Caco-2 (cell line): ENCODE data around the gene TRIM39. TPM values are rescaled to one million over a fixed set of nuclear protein-coding genes. Genes with fewer than 3 reads are reported as not detected.

Experiments used
- BruUV-seq: library from RNA; stranded (reverse); fragments of 400-500 nt; replicated peaks from 2 replicates; lab custom pipeline; 2021; lab: Mats Ljungman, UMichigan
- CTCF ChIA-PET: fragments of 300-600 bp; sonication (Branson Sonifier 250); formaldehyde crosslinking; loops from one replicate; lab custom pipeline; 2022; ENCODE audit warnings: antibody characterized with exemption; lab: Charles Lee
- POLR2A ChIA-PET: fragments of 300-600 bp; sonication (Branson Sonifier 250); formaldehyde crosslinking; loops from one replicate; lab custom pipeline; 2022; ENCODE audit warnings: antibody characterized with exemption; lab: Charles Lee
- DNase-seq, 2 experiments: peaks; one replicate each; pipeline versions ENCODE4 v3.0.0 to v3.0.0-alpha.2; 2020 to 2022
- H3K27me3 ChIP-seq: replicated peaks from 2 replicates; pipeline ENCODE4 v1.6.0; 2011; ENCODE audit warnings: low read length; ENCODE audit not compliant: control insufficient read depth, insufficient read depth
- H3K36me3 ChIP-seq: 2 replicates; pipeline ENCODE4 v1.5.1; 2011; ENCODE audit warnings: low read length; ENCODE audit not compliant: control insufficient read depth, insufficient read depth
- H3K4me1 ChIP-seq: fragments of 250-450 bp; sonication (Bioruptor Pico); 2 replicates; pipeline ENCODE4 v1.5.1; 2020; ENCODE audit warnings: mild to moderate bottlenecking
- H3K4me3 ChIP-seq: 2 replicates; pipeline ENCODE4 v1.5.1; 2011; ENCODE audit warnings: low read depth, mild to moderate bottlenecking, control low read depth, low read length
- H3K9me3 ChIP-seq: fragments of 250-450 bp; sonication (Bioruptor Pico); 2 replicates; pipeline ENCODE4 v1.5.1; 2020; ENCODE audit warnings: mild to moderate bottlenecking, moderate library complexity
- H3K27ac Mint-ChIP-seq: one replicate; pipeline ENCODE4 v1.8.0; 2022; ENCODE audit warnings: mixed read lengths; ENCODE audit not compliant: unreplicated experiment
- H3K27me3 Mint-ChIP-seq: one replicate; pipeline ENCODE4 v1.8.0; 2022; ENCODE audit warnings: mixed read lengths; ENCODE audit not compliant: insufficient read depth, unreplicated experiment
- H3K36me3 Mint-ChIP-seq: one replicate; pipeline ENCODE4 v1.8.0; 2022; ENCODE audit warnings: mild to moderate bottlenecking, mixed read lengths; ENCODE audit not compliant: insufficient read depth, unreplicated experiment
- H3K4me1 Mint-ChIP-seq: one replicate; pipeline ENCODE4 v1.8.0; 2022; ENCODE audit warnings: low read depth, mixed read lengths; ENCODE audit not compliant: unreplicated experiment
- H3K4me3 Mint-ChIP-seq: one replicate; pipeline ENCODE4 v1.8.0; 2022; ENCODE audit warnings: mild to moderate bottlenecking, moderate library complexity, mixed read lengths; ENCODE audit not compliant: unreplicated experiment
- H3K9me3 Mint-ChIP-seq: one replicate; pipeline ENCODE4 v1.8.0; 2022; ENCODE audit warnings: mixed read lengths; ENCODE audit not compliant: unreplicated experiment
- CTCF ChIP-seq, 2 experiments: fragments of 200-600 bp in 1 of 2; IDR thresholded peaks; 1 replicate in 1 of 2; 2 replicates in 1 of 2; pipeline versions ENCODE4 v1.5.1 to v1.8.0; 2011 to 2022; ENCODE audit warnings: antibody characterized with exemption in 1 of 2, control low read depth in 1 of 2, inconsistent platforms in 1 of 2, low read depth in 1 of 2, low read length in 1 of 2, mild to moderate bottlenecking in 1 of 2, moderate library complexity in 1 of 2; ENCODE audit not compliant: insufficient read depth in 1 of 2, severe bottlenecking in 1 of 2, unreplicated experiment in 1 of 2
- intact Hi-C: fragments of 100-400 bp; cut with micrococcal nuclease; formaldehyde crosslinking; loops from one replicate; pipeline ENCODE4 v1.10.0; 2022; ENCODE audit not compliant: unreplicated experiment
- total RNA-seq: library from RNA; stranded (reverse); gene quantifications from 2 replicates; pipeline ENCODE4 v1.2.3, GENCODE V29; 2022

TRIM39 gene
- total RNA-seq, 1 experiment from 2014 or later: 14.5 TPM

GRCh38 chr6:30322527-30323501, 3.9 kb upstream of the TRIM39 start:
- H3K27ac Mint-ChIP-seq: no peak overlapping the region
- no peak for TF ChIP-seq CTCF (IDR thresholded peaks at IDR 0.05; ENCODE audit: insufficient read depth in 1 of 2, low read depth in 1 of 2, low read length in 1 of 2, severe bottlenecking in 1 of 2, unreplicated experiment in 1 of 2)
- ChIA-PET POLR2A (no interaction called here), CTCF (no interaction called here)
- H3K36me3 ChIP-seq: no peaks in the 10 kb centered on the region
- H3K4me1 Mint-ChIP-seq: peaks cover 12% of the 10 kb centered on the region
- H3K4me3 ChIP-seq: no peak overlapping the region
- peaks cover 46% of the 10 kb centered on the region for H3K36me3 Mint-ChIP-seq
- no peak for DNase-seq
- H3K9me3 ChIP-seq: no peaks in the 10 kb centered on the region
- no TSS peak for BruUV-seq
- intact Hi-C loops: no loop called here
- H3K9me3 Mint-ChIP-seq: no peaks in the 10 kb centered on the region
- H3K27me3 Mint-ChIP-seq: no peaks in the 10 kb centered on the region
- peaks cover 10% of the 10 kb centered on the region for H3K4me1 ChIP-seq
- no peaks in the 10 kb centered on the region for H3K27me3 ChIP-seq
- H3K4me3 Mint-ChIP-seq: no peak overlapping the region

DNA sequence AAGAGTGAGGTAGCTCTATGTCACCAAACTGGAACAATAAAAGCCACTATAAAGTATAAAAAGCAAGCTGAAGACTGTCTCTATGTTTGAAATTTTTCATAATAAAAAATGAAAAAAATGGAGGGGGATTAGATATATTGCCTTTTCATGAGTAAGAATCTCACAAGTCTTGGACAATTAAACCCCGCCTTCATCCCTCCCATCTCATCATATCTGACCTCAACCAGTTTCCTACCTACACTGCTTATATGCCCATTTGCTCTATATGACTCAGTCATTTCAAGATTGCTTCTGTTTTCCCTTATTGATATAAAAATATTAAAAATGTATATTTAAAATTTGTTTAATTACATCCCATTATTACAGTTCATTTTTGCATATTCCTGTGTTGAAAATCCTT, 2.9 kb upstream of the TRIM39 start:
- H3K4me3 Mint-ChIP-seq: no peak overlapping the region
- H3K4me3 ChIP-seq: no peak overlapping the region
- H3K27me3 ChIP-seq: no peaks in the 10 kb centered on the region
- H3K27ac Mint-ChIP-seq: no peak overlapping the region
- intact Hi-C loops: no loop called here
- H3K9me3 ChIP-seq: no peaks in the 10 kb centered on the region
- H3K4me1 ChIP-seq: peaks cover 10% of the 10 kb centered on the region
- no TSS peak for BruUV-seq
- ChIA-PET POLR2A (no interaction called here), CTCF (no interaction called here)
- H3K9me3 Mint-ChIP-seq: no peaks in the 10 kb centered on the region
- H3K27me3 Mint-ChIP-seq: no peaks in the 10 kb centered on the region
- no peak for TF ChIP-seq CTCF (IDR thresholded peaks at IDR 0.05; ENCODE audit: insufficient read depth in 1 of 2, low read depth in 1 of 2, low read length in 1 of 2, severe bottlenecking in 1 of 2, unreplicated experiment in 1 of 2)
- peaks cover 12% of the 10 kb centered on the region for H3K4me1 Mint-ChIP-seq
- DNase-seq: no peak
- no peaks in the 10 kb centered on the region for H3K36me3 ChIP-seq
- H3K36me3 Mint-ChIP-seq: peaks cover 46% of the 10 kb centered on the region

DNA sequence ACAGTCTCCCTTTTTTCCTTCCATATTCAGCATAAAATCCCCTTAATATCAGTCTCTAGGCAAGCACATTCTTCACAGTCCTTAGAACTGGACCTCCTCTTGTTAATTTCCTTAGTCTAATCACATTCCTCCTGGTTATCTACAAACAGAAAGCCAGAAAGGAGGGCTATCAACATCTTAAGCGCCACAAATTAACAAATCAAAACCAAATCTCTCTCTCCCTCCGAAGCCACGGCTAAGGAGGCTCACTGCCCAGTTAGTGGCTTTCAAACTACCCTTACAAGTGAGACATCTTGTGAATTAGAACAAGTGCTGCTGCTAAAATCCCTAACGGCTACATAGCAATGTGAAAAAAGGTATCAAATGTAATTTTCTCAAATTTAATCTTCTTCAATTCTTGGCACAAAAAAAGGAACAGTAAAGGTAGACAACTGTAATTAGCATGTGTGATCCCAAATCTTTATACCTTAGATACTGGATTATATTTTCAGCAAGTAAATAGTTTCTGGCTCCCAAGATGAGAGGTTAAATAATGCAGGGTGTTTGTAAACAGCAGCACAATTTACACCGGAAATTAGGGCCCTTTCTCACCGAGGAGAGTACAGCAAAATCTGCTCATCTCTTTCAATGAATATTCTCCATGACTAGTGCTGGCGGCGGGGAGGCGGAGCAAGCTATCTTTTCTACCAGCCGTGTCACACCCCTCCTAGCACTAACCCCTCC, 1.4 kb upstream of the TRIM39 start:
- H3K4me1 Mint-ChIP-seq: peaks cover 15% of the 10 kb centered on the region
- TSS peak; percentile 63 for BruUV-seq

More for the DNA sequence above, 1.4 kb upstream of the TRIM39 start:
- peaks cover 46% of the 10 kb centered on the region for H3K36me3 Mint-ChIP-seq
- TF ChIP-seq CTCF (IDR thresholded peaks at IDR 0.05; ENCODE audit: insufficient read depth in 1 of 2, low read depth in 1 of 2, low read length in 1 of 2, severe bottlenecking in 1 of 2, unreplicated experiment in 1 of 2): no peak
- H3K9me3 Mint-ChIP-seq: no peaks in the 10 kb centered on the region
- no peaks in the 10 kb centered on the region for H3K27me3 Mint-ChIP-seq
- Histone ChIP-seq H3K36me3 (peaks cover 2% of the 10 kb centered on the region), H3K4me1 (peaks cover 10% of the 10 kb centered on the region), H3K4me3 (peak overlapping the region; percentile 78), H3K9me3 (no peaks in the 10 kb centered on the region), H3K27me3 (no peaks in the 10 kb centered on the region)
- ChIA-PET POLR2A (interaction anchor here (0.6 to 1.6 kb wide), 5 partner anchors 19 to 118 kb away, joined by 3 to 10 read pairs (median 4); partner anchors contain the start of genes RPP21 and TRIM26), CTCF (interaction anchor here (1.0 kb wide), 1 partner anchor 106 kb away, joined by 3 read pairs; no protein-coding TSS in a partner anchor)
- peak overlapping the region; percentile 91 for H3K4me3 Mint-ChIP-seq
- intact Hi-C loops: loop anchor here (5.0 kb wide), 1 partner anchor 113 kb away; the partner anchor contains the start of gene TRIM26
- peak overlapping the region; percentile 94 for H3K27ac Mint-ChIP-seq
- DNase-seq: no peak
